ENCODE measurements around the gene SMCO4. TPM values are rescaled to one million over a fixed set of nuclear protein-coding genes. Genes with fewer than 3 reads are reported as not detected.

Gene SMCO4
- total and polyA plus RNA-seq, 2 donors (not counting 1 experiment from before 2014, with no cell fraction given) = 8.2 to 8.6 TPM

- H3K27me3 ChIP-seq (ENCODE audit: control insufficient read depth, insufficient read depth, low read length) = no peaks in the 10 kb centered on the region
- no peak overlapping the region for H3K4me2 ChIP-seq (ENCODE audit: extremely low read depth, insufficient read depth, low read length)
- H3K36me3 ChIP-seq (ENCODE audit: control insufficient read depth, insufficient read depth, low read length) = no peaks in the 10 kb centered on the region
- no peak overlapping the region for H3K27ac ChIP-seq (ENCODE audit: insufficient read depth, low read length)
- no peaks in the 10 kb centered on the region for H3K79me2 ChIP-seq (ENCODE audit: control insufficient read depth, insufficient read depth, low read length)
- TF ChIP-seq EZH2 (IDR thresholded peaks at IDR 0.05; ENCODE audit: low read length, missing control alignments) = no peak
- no peak for TF ChIP-seq CTCF (conservative IDR thresholded peaks at IDR 0.05 in 1 of 2, IDR thresholded peaks at IDR 0.05 in 1 of 2; ENCODE audit: low read depth in 1 of 2, low read length in 2 of 2)
- H3K4me3 ChIP-seq (replicated peaks in 1 of 4; ENCODE audit: control extremely low read depth in 1 of 4, insufficient read depth in 1 of 4, low read depth in 3 of 4, low read length in 4 of 4) = no peak overlapping the region
- no peaks in the 10 kb centered on the region for H3K4me1 ChIP-seq (ENCODE audit: control insufficient read depth, extremely low read depth, insufficient read depth, low read length)
- H4K20me1 ChIP-seq (ENCODE audit: control insufficient read depth, extremely low read depth, insufficient read depth, low read length) = no peaks in the 10 kb centered on the region
- H3K9ac ChIP-seq (ENCODE audit: insufficient read depth, low read length) = no peak overlapping the region
- no peak for DNase-seq (ENCODE audit: low read depth in 2 of 2)
- H3K9me3 ChIP-seq (ENCODE audit: control insufficient read depth, insufficient read depth, low read depth, low read length) = no peaks in the 10 kb centered on the region
- no peak overlapping the region for H2AFZ ChIP-seq (ENCODE audit: low read length)
These were observed 110.9 kb downstream of the SMCO4 start for GRCh38 chr11:93432247-93432646.

Other genes with a start within 250 kb of the SMCO4 start
- under 0.01 TPM in 1 of 2 replicates, not detected in the other for gene DEUP1, start 212.6 kb downstream of the SMCO4 start, total RNA-seq
- gene DEUP1, start 212.6 kb downstream of the SMCO4 start, polyA plus RNA-seq = not detected in 2 replicates
- gene CEP295, start 118.3 kb upstream of the SMCO4 start, total RNA-seq = 11.8 and 15.5 TPM in 2 replicates
- gene CEP295, start 118.3 kb upstream of the SMCO4 start, polyA plus RNA-seq = 8.9 and 10.4 TPM in 2 replicates
- 111 and 148 TPM in 2 replicates for gene TAF1D, start 198.1 kb upstream of the SMCO4 start, total RNA-seq
- gene TAF1D, start 198.1 kb upstream of the SMCO4 start, polyA plus RNA-seq = 77.1 and 78.5 TPM in 2 replicates
- 19.3 and 22.1 TPM in 2 replicates for gene C11orf54, start 198.3 kb upstream of the SMCO4 start, total RNA-seq
- gene C11orf54, start 198.3 kb upstream of the SMCO4 start, polyA plus RNA-seq = 11.1 and 29.0 TPM in 2 replicates
- gene MED17, start 240.9 kb upstream of the SMCO4 start, total RNA-seq = 22.3 and 24.1 TPM in 2 replicates
- gene MED17, start 240.9 kb upstream of the SMCO4 start, polyA plus RNA-seq = 25.3 and 25.6 TPM in 2 replicates